Spleen (tissue), 11 donors: Measurements from ENCODE around the gene HES3. TPM values are rescaled to one million over a fixed set of nuclear protein-coding genes. Genes with fewer than 3 reads are reported as not detected.

Experiments
- DNase-seq: peaks from one replicate; pipeline ENCODE4 v3.0.0-alpha.2; 2020
- H3K27ac ChIP-seq, 8 donors: fragments of 200-600 bp; sonication (generic) in 7 of 8; 1 replicate in 4 of 8; 2 replicates in 4 of 8; pipeline versions ENCODE4 v1.5.0 to v1.8.0; 2016 to 2021; ENCODE audit warnings: inconsistent platforms in 4 of 8, mild to moderate bottlenecking in 4 of 8, moderate library complexity in 1 of 8
- H3K27me3 ChIP-seq, 7 donors: fragments of 200-600 bp; sonication (generic) in 6 of 7; replicated peaks in 1 of 7; 1 replicate in 4 of 7; 2 replicates in 3 of 7; pipeline versions ENCODE4 v1.5.0 to v1.8.0; 2016 to 2021; ENCODE audit warnings: inconsistent platforms in 3 of 7, mild to moderate bottlenecking in 1 of 7
- H3K36me3 ChIP-seq, 6 donors: fragments of 200-600 bp; sonication (generic) in 5 of 6; 1 replicate in 4 of 6; 2 replicates in 2 of 6; pipeline versions ENCODE4 v1.5.0 to v1.8.0; 2016 to 2021; ENCODE audit warnings: inconsistent platforms in 2 of 6
- H3K4me1 ChIP-seq, 6 donors: fragments of 200-600 bp; sonication (generic) in 5 of 6; 1 replicate in 3 of 6; 2 replicates in 3 of 6; pipeline versions ENCODE4 v1.5.0 to v1.8.0; 2016 to 2021; ENCODE audit warnings: inconsistent platforms in 3 of 6
- H3K4me3 ChIP-seq, 8 donors: fragments of 200-600 bp; sonication (generic) in 7 of 8; 1 replicate in 4 of 8; 2 replicates in 4 of 8; pipeline versions ENCODE4 v1.5.0 to v1.8.0; 2016 to 2021; ENCODE audit warnings: inconsistent platforms in 4 of 8, mild to moderate bottlenecking in 4 of 8, moderate library complexity in 2 of 8
- H3K9me3 ChIP-seq, 8 donors: fragments of 200-600 bp; sonication (generic) in 7 of 8; 1 replicate in 4 of 8; 2 replicates in 4 of 8; pipeline versions ENCODE4 v1.5.0 to v1.8.0; 2016 to 2021; ENCODE audit warnings: inconsistent platforms in 4 of 8
- CTCF ChIP-seq, 11 experiments: fragments of 200-600 bp in 7 of 11; fragments of 450-650 bp in 4 of 11; sonication (generic) in 4 of 11; IDR thresholded peaks in 8 of 11; conservative IDR thresholded peaks in 3 of 11; 1 replicate in 7 of 11; 2 replicates in 4 of 11; pipeline versions ENCODE4 v1.4.0 to v1.8.0; 2016 to 2021; ENCODE audit warnings: antibody characterized with exemption in 11 of 11, inconsistent platforms in 4 of 11, mild to moderate bottlenecking in 1 of 11
- POLR2A ChIP-seq, 3 donors: fragments of 450-650 bp; IDR thresholded peaks; one replicate each; pipeline ENCODE4 v1.5.1; 2017; ENCODE audit warnings: antibody characterized with exemption in 3 of 3, mild to moderate bottlenecking in 1 of 3
- POLR2AphosphoS5 ChIP-seq, 3 donors: sonication (generic); formaldehyde crosslinking; IDR thresholded peaks; one replicate each; pipeline ENCODE4 v1.5.1; 2017; ENCODE audit warnings: antibody characterized with exemption in 3 of 3
- WGBS, 5 donors: extraction: QIAGEN DNeasy Blood & Tissue Kit in 3 of 5; methylation state at CpG; one replicate each; pipeline versions ENCODE4 v1.1.5 to v1.1.7; 2013 to 2018; 5-methylcytosine and 5-hydroxymethylcytosine counted together
- intact Hi-C: fragments of 100-400 bp; cut with DNase I; formaldehyde crosslinking; loops from one replicate; pipeline ENCODE4 v1.15.0; 2023; ENCODE audit warnings: low total_unique reads
- polyA plus RNA-seq, 3 donors: library from polyadenylated mRNA; stranded (reverse); fragments of 200-250 nt; gene quantifications; one replicate each; pipeline ENCODE4 v1.2.1, GENCODE V29; 2013
- total RNA-seq, 7 donors: library from RNA; depleted of rRNA in 3 of 7; stranded (reverse); fragments of >200 nt in 3 of 7; fragmentation: NEBNext Ultra II Directional in 4 of 7; extraction: Animal tissue kit (Norgen Biotek cat#: 25700) in 4 of 7; gene quantifications; one replicate each; pipeline versions ENCODE4 v1.1.0 to v1.2.1, GENCODE V29; 2016 to 2021
- donor health status: healthy with polysubstance abuse.
- donor health status: DM: no; HTN: no; CAD: no; lungs with moderate emphysema.
- donor health status: DM: no; HTN: no; CAD: no.
- donor health status: Bipolar disorder and iron deficiency.
- donor health status: healthy.
- donor health status: DM: no; HTN: no; CAD: no.
- donor health status: DM: yes; HTN: yes; CAD: no.

The HES3 gene
- total and polyA plus RNA-seq, 10 donors = not detected

DNA sequence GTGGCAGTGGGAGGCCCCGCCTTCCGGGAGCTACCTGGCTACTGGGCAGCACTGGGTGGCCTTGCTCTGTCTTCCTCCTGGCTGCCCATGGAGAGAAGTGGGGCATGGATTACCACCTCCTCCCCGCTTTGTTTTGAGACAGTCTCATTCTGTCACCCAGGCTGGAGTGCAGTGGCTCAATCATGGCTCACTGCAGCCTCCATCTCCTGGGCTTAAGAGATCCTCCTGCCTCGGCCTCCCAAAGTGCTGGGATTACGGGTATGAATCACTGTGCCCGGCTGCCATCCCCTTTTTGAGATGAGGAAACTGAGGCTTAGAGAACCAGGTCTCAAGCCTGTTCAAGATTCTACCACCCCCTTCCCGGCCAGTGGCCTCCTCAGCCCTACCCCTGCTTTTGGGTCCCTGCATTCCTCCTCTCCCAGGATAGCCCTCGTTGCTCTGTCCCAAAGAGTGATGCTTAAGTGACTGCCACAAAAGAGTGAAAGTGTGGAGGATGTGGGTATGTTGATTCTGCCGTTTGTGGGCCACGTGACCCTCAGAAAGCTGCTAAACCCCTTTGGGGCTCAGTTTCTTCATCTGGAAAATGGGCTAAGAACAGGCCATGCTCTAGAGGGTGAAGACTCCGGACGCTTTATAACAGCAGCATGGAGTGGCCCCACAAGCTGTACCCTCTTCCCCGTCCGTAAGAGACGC, 7.8 kb downstream of the HES3 start:
- intact Hi-C loops = no loop called here
- Histone ChIP-seq H3K9me3 (no peaks in the 10 kb centered on the region), H3K4me1 (peaks cover 9 to 52% (median 26%) of the 10 kb centered on the region in 6 donors), H3K27ac (no peak overlapping the region), H3K36me3 (peaks cover 0 to 5% (median 0%) of the 10 kb centered on the region in 6 donors), H3K27me3 (peaks cover 0 to 60% (median 33%) of the 10 kb centered on the region in 7 donors), H3K4me3 (no peak overlapping the region)
- DNase-seq = no peak
- 72 to 86% (median 78%) methylated on average over 13 to 15 of the region's 15 CpGs for WGBS, 5 donors
- TF ChIP-seq CTCF (IDR thresholded peaks at IDR 0.05 in 8 of 11, conservative IDR thresholded peaks at IDR 0.05 in 3 of 11) = no peak
- no peak for TF ChIP-seq POLR2AphosphoS5 (IDR thresholded peaks at IDR 0.05)
- no peak for TF ChIP-seq POLR2A (IDR thresholded peaks at IDR 0.05)

DNA sequence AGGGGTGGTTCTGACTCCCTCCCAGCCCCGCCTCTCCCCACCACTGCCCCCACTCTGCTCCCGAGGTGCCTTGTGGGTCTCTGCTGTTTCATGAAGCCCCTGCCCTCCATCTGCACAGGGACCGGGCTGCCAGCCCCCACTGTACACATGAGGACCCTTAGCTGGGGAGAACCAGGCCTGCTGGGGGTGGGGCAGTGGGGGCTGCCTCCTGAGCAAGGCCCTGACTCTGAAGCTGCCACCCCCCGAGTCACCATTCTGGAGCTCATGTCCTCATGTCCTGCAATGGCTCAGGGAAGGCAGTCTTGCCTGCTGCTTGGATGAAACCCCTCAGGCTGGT, 8.4 kb downstream of the HES3 start:
- WGBS, 5 donors = 81 to 90% (median 87%) methylated on average over 4 of the region's 4 CpGs
- intact Hi-C loops = no loop called here
- Histone ChIP-seq H3K27ac (no peak overlapping the region), H3K4me3 (no peak overlapping the region), H3K36me3 (peaks cover 0 to 5% (median 0%) of the 10 kb centered on the region in 6 donors), H3K9me3 (no peaks in the 10 kb centered on the region), H3K4me1 (peaks cover 6 to 53% (median 25%) of the 10 kb centered on the region in 6 donors), H3K27me3 (peaks cover 0 to 60% (median 33%) of the 10 kb centered on the region in 7 donors)
- DNase-seq = no peak
- no peak for TF ChIP-seq POLR2AphosphoS5 (IDR thresholded peaks at IDR 0.05)
- no peak for TF ChIP-seq POLR2A (IDR thresholded peaks at IDR 0.05)
- TF ChIP-seq CTCF (IDR thresholded peaks at IDR 0.05 in 8 of 11, conservative IDR thresholded peaks at IDR 0.05 in 3 of 11) = no peak

- Histone ChIP-seq H3K4me3 (no peak overlapping the region), H3K36me3 (peaks cover 0 to 5% (median 0%) of the 10 kb centered on the region in 6 donors), H3K27ac (no peak overlapping the region), H3K9me3 (no peaks in the 10 kb centered on the region), H3K4me1 (peaks cover 6 to 52% (median 28%) of the 10 kb centered on the region in 6 donors), H3K27me3 (peaks cover 0 to 52% (median 25%) of the 10 kb centered on the region in 7 donors)
- intact Hi-C loops = no loop called here
- WGBS, 5 donors = 87 to 96% (median 90%) methylated on average over 8 to 9 of the region's 9 CpGs
- DNase-seq = no peak
- TF ChIP-seq POLR2AphosphoS5 (IDR thresholded peaks at IDR 0.05) = no peak
- no peak for TF ChIP-seq CTCF (IDR thresholded peaks at IDR 0.05 in 8 of 11, conservative IDR thresholded peaks at IDR 0.05 in 3 of 11)
- no peak for TF ChIP-seq POLR2A (IDR thresholded peaks at IDR 0.05)
Measured at GRCh38 chr1:6253380-6253779, 9.4 kb downstream of the HES3 start.

DNA sequence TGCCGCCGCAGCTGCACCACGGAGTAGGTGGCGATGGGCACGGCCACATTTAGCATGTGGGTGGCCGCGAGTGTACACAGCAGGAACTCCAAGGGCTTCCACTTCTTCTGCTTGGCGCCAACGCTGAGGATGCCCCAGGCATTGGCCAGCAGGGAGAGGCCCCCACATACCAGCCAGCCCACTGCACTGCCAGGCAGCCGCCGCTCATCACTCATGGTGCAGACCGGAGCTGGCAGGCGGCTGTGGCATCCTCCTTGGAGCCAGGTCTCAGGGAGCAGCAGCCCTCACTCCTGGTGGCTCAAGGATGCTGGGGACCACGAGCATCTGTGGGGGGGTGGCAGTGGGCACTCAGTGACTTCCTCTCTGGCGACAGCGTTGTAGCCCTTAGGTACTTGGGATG, 10.7 kb downstream of the HES3 start:
- peaks cover 0 to 5% (median 0%) of the 10 kb centered on the region in 6 donors for H3K36me3 ChIP-seq
- WGBS, 5 donors = 77 to 87% (median 85%) methylated on average over 12 to 16 of the region's 16 CpGs
- intact Hi-C loops = no loop called here
- TF ChIP-seq POLR2A (IDR thresholded peaks at IDR 0.05) (no peak), POLR2AphosphoS5 (IDR thresholded peaks at IDR 0.05) (no peak), CTCF (IDR thresholded peaks at IDR 0.05 in 8 of 11, conservative IDR thresholded peaks at IDR 0.05 in 3 of 11) (no peak)
- H3K27me3 ChIP-seq = peaks cover 0 to 52% (median 15%) of the 10 kb centered on the region in 7 donors
- no peaks in the 10 kb centered on the region for H3K9me3 ChIP-seq
- no peak for DNase-seq
- no peak overlapping the region for H3K4me3 ChIP-seq
- peaks cover 7 to 55% (median 31%) of the 10 kb centered on the region in 6 donors for H3K4me1 ChIP-seq
- no peak overlapping the region for H3K27ac ChIP-seq
